ENCODE data around the gene RETN. TPM values are rescaled to one million over a fixed set of nuclear protein-coding genes. Genes with fewer than 3 reads are reported as not detected.

The RETN gene
- total and polyA plus RNA-seq, 8 donors, result 6.2 to 41.4 (median 9.6) TPM; not detected in 5

GRCh38 chr19:7627166-7627565 is 41.7 kb upstream of the RETN start:
- 89 to 97% (median 92%) methylated on average over 22 to 24 of the region's 24 CpGs for WGBS, 5 donors
- H3K36me3 ChIP-seq, result peaks cover 28 to 67% (median 60%) of the 10 kb centered on the region in 4 donors

GRCh38 chr19:7628589-7629311 is 40.1 kb upstream of the RETN start:
- Histone ChIP-seq H3K4me3 (peak overlapping the region; percentile 77 to 98 (median 88)), H3K36me3 (peaks cover 12 to 59% (median 52%) of the 10 kb centered on the region in 4 donors), H3K9me3 (no peaks in the 10 kb centered on the region), H3K27ac (peak overlapping the region; percentile 76 to 89 (median 87)), H3K4me1 (peaks cover 25 to 47% (median 42%) of the 10 kb centered on the region in 4 donors), H3K27me3 (no peaks in the 10 kb centered on the region)
- intact Hi-C loops (cut with DNase I; ENCODE audit: low total_unique reads), result no loop called here
- no peak for TF ChIP-seq POLR2A (IDR thresholded peaks at IDR 0.05)
- no peak for TF ChIP-seq CTCF (IDR thresholded peaks at IDR 0.05)
- no peak for TF ChIP-seq EP300 (IDR thresholded peaks at IDR 0.05)
- TF ChIP-seq POLR2AphosphoS5 (IDR thresholded peaks at IDR 0.05), result no peak
- no peak for DNase-seq
- 3 to 5% (median 3%) methylated on average over 15 of the region's 15 CpGs for WGBS, 5 donors

More at GRCh38 chr19:7627166-7627565, 41.7 kb upstream of the RETN start:
- H3K27ac ChIP-seq, result no peak overlapping the region
- no peaks in the 10 kb centered on the region for H3K9me3 ChIP-seq
- intact Hi-C loops (cut with DNase I; ENCODE audit: low total_unique reads), result no loop called here
- H3K27me3 ChIP-seq, result no peaks in the 10 kb centered on the region
- peaks cover 25 to 47% (median 42%) of the 10 kb centered on the region in 4 donors for H3K4me1 ChIP-seq
- TF ChIP-seq CTCF (IDR thresholded peaks at IDR 0.05) (no peak), POLR2AphosphoS5 (IDR thresholded peaks at IDR 0.05) (no peak), POLR2A (IDR thresholded peaks at IDR 0.05) (no peak), EP300 (IDR thresholded peaks at IDR 0.05) (no peak)
- peak overlapping the region in 1 of 4 donors; percentile 9 for H3K4me3 ChIP-seq
- DNase-seq, result no peak

- peaks cover 25 to 47% (median 42%) of the 10 kb centered on the region in 4 donors for H3K4me1 ChIP-seq
- H3K36me3 ChIP-seq, result peaks cover 11 to 52% (median 44%) of the 10 kb centered on the region in 4 donors
- intact Hi-C loops (cut with DNase I; ENCODE audit: low total_unique reads), result no loop called here
- H3K27me3 ChIP-seq, result no peaks in the 10 kb centered on the region
- WGBS, 5 donors, result 0 to 1% (median 0%) methylated on average over 39 to 40 of the region's 40 CpGs
- peak; percentile 44 to 89 (median 49) for TF ChIP-seq POLR2AphosphoS5 (IDR thresholded peaks at IDR 0.05)
- peak in 1 of 4 donors; percentile 8 for TF ChIP-seq POLR2A (IDR thresholded peaks at IDR 0.05)
- no peak for TF ChIP-seq EP300 (IDR thresholded peaks at IDR 0.05)
- TF ChIP-seq CTCF (IDR thresholded peaks at IDR 0.05), result peak in 1 of 7 experiments; percentile 11
- no peaks in the 10 kb centered on the region for H3K9me3 ChIP-seq
- H3K4me3 ChIP-seq, result peak within 1 kb of the TSS; percentile 77 to 98 (median 88)
- peak; percentile 97 to 99 for DNase-seq
- H3K27ac ChIP-seq, result peak within 1 kb of the TSS; percentile 76 to 89 (median 87)
Measured at GRCh38 chr19:7629347-7630054, 39.3 kb upstream of the RETN start, which contains the start of the genes PET100 and XAB2. TSS of gene PET100 (plus strand) at chr19:7629793. CDS start at chr19:7629834, 41 bp downstream. TSS of gene XAB2 (minus strand) at chr19:7629545. CDS start at chr19:7629527, 18 bp downstream.

- Histone ChIP-seq H3K9me3 (no peaks in the 10 kb centered on the region), H3K27me3 (peaks cover 0 to 15% (median 0%) of the 10 kb centered on the region in 3 donors), H3K4me1 (peaks cover 25 to 49% (median 47%) of the 10 kb centered on the region in 4 donors), H3K27ac (no peak overlapping the region), H3K36me3 (peaks cover 0 to 31% (median 24%) of the 10 kb centered on the region in 4 donors), H3K4me3 (no peak overlapping the region)
- no peak for DNase-seq
- WGBS, 5 donors, result 89 to 91% (median 90%) methylated on average over 12 of the region's 12 CpGs
- intact Hi-C loops (cut with DNase I; ENCODE audit: low total_unique reads), result no loop called here
- TF ChIP-seq POLR2AphosphoS5 (IDR thresholded peaks at IDR 0.05) (no peak), EP300 (IDR thresholded peaks at IDR 0.05) (no peak), POLR2A (IDR thresholded peaks at IDR 0.05) (no peak), CTCF (IDR thresholded peaks at IDR 0.05) (no peak)
Measured at GRCh38 chr19:7631577-7631976, 37.3 kb upstream of the RETN start.
